Activated CD4-positive, alpha-beta T cell treated with anti-CD3 and anti-CD28 coated beads, Interleukin-10, Interleukin-2, amounts not matched to agents 100 ng/mL and 50 ng/mL, durations not matched to agents 16 hours and 8 hours (primary cell): ENCODE data around the gene S100A13.
"Not testable (repeated sequence)": the region's sequence is repeated elsewhere in the genome, so short reads cannot be mapped to it uniquely, and the experiment has no call there.

Source experiments
- DNase-seq: peaks from one replicate; pipeline ENCODE4 v3.0.0-alpha.2; 2020

The S100A13 gene

GRCh38 chr1:153626904-153627714 is at the start of gene S100A13:
Gene S100A13, minus strand, starts transcription at chr1:153627505. Its CDS starts 1,033 bp downstream, at chr1:153626472.
- peak; percentile 35 for DNase-seq

- no peak for DNase-seq
Observed at GRCh38 chr1:153673511-153673910, 46.2 kb upstream of the S100A13 start.

DNA sequence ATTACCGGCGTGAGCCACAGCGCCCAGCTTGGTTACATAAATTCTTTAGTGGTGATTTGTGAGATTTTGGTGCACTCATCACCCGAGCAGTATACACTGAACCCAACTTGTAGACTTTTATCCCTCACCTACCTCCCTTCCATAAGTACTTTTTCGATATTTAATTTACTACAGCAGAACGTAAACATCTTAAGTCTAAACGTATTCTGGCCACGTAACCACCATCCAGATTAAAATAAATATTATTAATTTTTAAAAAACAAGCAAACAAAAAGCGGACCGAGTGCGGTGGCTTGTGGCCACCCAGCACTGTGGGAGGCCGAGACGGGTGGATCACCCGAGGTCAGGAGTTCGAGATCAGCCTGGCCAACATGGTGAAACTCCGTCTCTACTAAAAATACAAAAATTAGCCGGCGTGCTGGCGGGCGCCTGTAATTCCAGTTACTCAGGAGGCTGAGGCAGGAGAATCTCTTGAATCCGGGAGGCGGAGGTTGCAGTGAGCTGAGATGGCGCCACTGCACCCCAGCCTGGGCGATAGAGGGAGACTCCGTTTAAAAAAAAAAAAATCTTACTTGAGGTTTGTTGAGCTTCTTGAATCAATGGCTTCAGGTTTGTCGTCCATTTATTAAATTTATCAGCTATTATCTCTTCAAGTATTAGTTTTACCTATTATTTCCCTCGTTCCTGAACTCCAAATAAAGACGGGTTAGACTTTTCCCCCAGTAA is 44.5 kb upstream of the S100A13 start:
- peak; percentile 70 for DNase-seq

DNA sequence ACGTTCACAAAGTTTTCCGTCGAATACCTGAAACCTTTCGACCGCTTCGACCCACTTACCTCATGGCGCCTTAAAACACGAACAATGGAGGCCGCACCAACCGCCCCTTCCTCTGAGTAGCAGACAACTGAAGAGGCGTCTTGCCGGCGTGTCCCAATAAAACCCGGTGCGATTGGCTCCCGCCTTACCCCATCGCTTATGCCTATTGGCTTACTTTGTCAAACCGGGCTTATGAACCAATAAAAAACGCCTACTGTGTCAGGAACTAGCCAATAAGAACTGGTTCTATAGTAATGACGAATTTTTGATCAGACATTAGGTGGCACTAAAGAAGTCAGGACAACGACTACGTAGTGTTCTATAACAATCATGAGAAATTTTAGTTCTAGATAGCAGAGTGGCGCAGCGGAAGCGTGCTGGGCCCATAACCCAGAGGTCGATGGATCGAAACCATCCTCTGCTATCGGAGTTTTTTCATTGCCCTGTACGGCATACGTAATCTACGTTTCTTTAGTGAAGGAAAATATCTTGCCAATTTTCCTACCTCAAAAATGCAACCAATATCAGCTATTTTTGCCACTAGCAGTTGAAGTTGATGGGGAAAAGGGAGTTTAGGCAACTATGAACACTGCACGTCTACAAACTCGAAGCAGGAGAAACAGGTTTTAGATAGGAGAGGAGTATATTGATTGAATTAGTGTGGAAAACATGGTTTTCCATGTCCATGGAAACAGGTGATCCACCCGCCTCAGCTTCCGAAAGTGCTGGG is 43.7 kb upstream of the S100A13 start, which contains the start of gene ILF2:
TSS of gene ILF2 (minus strand) at position 135 of the 769 bp plus-strand sequence. CDS start at position 64, 71 bp downstream.
- DNase-seq = peak; percentile 99

- DNase-seq = no peak
Observed at GRCh38 chr1:153670257-153670858, 43.1 kb upstream of the S100A13 start.

- DNase-seq = no peak
Observed at GRCh38 chr1:153669606-153670005, 42.3 kb upstream of the S100A13 start.

DNA sequence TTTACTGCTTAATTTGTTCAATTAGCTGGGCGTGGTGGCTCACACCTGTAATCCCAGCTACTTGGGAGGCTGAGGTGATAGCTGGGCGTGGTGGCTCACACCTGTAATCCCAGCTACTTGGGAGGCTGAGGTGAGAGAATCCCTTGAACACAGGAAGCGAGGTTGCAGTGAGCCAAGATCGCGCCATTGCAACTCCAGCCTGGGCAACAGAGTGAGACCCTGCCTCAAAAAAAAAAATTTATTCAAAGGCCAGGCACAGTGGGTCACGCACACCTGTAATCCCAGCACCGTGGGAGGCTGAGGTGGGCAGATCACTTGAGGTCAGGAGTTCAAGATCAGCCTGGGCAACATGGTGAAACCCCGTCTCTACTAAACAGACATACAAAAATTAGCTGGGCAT is 41.4 kb upstream of the S100A13 start:
- DNase-seq = not testable (repeated sequence)

DNA sequence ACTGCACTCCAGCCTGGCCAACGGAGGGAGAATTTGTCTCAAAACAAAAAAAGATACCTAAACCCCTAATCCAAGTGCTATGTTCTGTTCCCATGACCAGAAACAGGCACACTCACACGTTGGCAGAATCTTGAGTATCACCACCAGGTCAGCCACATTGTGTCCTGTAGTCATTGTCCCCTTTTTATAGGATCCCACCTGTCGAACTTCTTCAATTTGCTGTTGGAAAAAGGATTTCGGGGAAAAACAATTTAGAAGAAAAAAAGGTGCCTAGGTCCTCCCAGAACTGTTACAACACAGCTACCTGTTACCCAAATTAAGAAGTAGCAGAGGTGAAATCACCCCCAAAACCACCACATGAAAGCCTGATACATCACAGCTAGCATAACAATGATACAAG is 40.1 kb upstream of the S100A13 start:
- DNase-seq = no peak

DNA sequence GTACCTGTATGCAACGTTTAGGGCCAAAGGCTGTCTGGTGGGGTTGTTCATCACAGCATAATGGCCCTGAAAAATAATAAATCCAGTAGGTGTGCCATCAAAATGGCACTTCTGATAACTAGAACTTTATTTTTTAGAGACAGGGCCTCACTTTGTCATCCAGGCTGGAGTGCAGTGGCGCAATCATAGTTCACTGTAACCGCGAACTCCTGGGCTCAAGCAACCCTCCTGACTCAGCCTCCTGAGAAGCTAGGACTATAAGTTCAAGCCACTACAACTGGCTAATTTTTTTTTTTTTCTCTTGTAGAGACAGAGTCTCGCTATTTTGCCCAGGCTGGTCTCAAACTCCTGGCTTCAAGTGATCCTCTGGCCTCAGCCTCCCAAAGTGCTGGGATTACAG is 35.9 kb upstream of the S100A13 start:
- no peak for DNase-seq

DNA sequence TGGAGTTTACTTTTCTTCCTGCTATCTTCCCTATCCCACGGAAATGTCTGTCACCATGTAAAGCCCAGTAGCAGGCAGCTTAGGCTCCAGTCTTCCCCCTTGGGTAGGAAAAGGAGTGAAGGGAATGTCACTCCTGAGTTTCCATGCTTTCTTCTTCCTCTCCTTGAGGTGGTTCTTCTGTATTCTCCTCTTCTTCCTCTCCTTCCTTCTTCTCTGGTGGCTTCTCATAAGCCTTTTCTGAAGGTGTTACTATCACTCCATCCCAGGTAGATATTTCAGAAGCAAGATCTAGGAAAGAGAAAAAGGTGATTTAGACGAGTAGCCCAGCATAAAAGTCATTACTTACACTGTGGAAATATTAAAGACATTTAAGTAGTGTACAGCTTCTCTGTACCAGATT is 35.0 kb upstream of the S100A13 start:
- DNase-seq = no peak

DNA sequence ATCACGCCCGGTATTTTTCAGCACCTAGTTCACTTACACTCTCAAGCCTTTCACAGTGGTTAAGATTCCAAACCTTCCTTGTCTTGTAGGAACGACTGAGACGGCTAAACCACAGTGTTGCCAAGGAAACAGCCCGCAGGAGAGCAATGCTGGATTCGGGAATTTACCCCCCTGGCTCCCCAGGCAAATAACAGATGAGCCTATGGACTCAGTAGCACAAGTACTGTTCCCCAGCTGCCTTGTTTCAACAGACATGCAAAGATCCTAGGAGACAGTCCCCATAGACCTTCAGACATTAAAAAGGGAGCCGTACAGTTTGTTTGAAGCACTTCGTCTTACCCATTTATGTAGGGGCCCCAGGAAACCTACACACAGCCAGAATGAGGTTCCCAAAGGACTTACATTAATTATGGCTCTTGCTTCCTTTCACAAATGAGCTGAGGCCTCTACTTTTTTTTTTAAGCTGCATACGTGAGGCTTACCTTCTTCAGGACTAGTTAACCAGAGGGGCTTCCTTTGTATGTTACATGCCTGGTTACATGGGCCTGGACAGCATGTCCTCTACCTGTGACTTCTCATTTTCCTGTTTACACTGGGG is 33.9 kb upstream of the S100A13 start:
- no peak for DNase-seq

GRCh38 chr1:153659656-153660055 is 32.4 kb upstream of the S100A13 start:
- DNase-seq = no peak

- DNase-seq = no peak
Observed at GRCh38 chr1:153659175-153659534, 31.9 kb upstream of the S100A13 start.

- DNase-seq = peak; percentile 93
Observed at GRCh38 chr1:153658400-153659174, 31.3 kb upstream of the S100A13 start, which contains the start of gene SNAPIN. Gene SNAPIN, plus strand, starts transcription at chr1:153658703. Its CDS starts 41 bp downstream, at chr1:153658744.

- DNase-seq = no peak
Observed at GRCh38 chr1:153655333-153655732, 28.0 kb upstream of the S100A13 start.

- no peak for DNase-seq
Observed at GRCh38 chr1:153652805-153653500, 25.6 kb upstream of the S100A13 start.

GRCh38 chr1:153651771-153652170 is 24.5 kb upstream of the S100A13 start:
- no peak for DNase-seq

DNA sequence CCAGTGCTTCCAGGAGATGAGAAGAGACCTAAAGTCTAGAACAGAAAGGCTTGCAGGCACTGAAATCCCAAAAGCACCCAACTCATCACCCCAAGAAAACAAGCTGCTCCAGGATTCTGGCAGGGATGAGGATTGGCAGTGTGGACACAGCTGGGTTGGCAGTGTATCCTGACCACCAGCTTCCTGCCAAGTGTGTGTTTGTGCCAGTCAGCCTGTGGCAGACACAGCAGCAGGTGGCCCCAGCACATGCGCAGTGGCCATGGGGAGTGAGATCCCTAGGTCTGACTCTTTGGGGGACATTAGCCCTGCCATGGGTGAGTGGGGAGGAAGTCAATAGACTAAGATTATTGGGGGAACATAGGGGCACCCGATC is 22.5 kb upstream of the S100A13 start:
- no peak for DNase-seq

DNA sequence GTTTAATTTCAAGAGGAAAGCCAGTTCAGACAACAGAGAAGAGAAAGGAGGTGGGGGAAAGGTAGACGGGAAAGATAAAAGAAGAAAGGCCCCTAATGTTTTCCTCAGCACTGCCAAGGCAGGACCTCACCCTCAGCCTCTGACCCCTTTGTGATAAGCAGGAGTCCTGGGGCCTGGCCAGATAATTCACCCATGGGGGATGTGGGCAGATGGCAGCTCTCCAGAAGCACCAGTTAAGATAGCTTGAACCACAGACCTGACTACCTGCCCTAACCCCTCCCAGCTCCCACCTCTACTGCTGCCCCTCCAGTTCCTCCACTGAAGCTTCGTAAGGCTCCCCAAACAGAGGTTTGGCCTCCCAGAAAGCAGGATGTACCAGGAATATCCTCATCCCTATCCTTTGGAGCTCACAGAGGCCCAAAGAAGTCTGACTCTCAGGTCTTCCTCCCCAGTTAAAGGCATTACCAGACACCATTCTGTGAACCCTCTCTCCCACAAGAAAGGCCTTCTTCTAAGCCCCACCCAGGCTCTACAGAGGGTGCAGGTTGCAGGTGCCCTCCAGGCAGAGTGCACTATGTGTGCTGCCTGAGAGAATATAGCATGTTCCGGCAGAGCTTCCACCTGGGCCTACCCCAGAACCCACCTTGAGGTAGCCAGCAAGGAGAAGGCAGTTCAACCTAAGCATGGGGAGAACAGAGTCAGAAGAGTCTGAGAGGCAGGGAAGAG is 22.0 kb upstream of the S100A13 start:
- DNase-seq = no peak

DNA sequence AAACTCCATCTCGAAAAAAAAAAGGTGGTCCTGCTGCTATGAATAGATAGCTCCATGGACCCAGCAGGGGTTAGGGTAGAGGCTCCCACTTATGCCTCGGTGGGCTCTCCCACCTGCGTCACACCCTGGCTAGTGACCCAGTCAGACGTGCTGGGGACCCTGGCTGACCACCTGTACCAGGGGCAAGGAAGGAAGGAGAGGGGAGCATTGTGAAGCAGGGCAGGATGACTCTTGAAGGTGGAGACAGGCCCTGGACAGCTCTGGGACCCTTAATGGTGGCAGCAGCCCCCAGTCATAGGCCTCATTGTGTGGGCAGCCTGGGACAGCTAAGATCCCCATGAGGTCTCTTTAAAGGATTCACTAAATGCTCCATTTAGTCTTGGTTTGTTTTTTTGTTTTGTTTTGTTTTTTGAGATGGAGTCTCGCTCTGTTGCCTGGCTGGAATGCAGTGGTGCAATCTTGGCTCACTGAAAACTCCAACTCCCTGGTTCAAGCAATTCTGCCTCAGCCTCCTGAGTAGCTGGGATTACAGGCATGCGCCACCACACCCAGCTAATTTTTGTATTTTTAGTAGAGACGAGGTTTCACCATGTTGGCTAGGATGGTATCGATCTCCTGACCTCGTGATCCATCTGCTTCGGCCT is 20.8 kb upstream of the S100A13 start:
- DNase-seq = no peak
